Stimulated activated CD8-positive, alpha-beta memory T cell treated with anti-CD3 and anti-CD28 coated beads, Interleukin-7, amount 100 ng/mL, for 4 hours (primary cell): Measurements from ENCODE around the gene LEKR1.
"Not testable (repeated sequence)": the region's sequence is repeated elsewhere in the genome, so short reads cannot be mapped to it uniquely, and the experiment has no call there.

Experiments used
- DNase-seq, 2 donors: peaks; one replicate each; pipeline ENCODE4 v3.0.0-alpha.2; 2020; ENCODE audit warnings: low read depth in 2 of 2

The LEKR1 gene

GRCh38 chr3:156902916-156903315 lies 76.8 kb downstream of the LEKR1 start:
- DNase-seq = no peak

GRCh38 chr3:156906275-156906674 lies 80.1 kb downstream of the LEKR1 start:
- DNase-seq = no peak

- DNase-seq = no peak
These were observed 82.2 kb downstream of the LEKR1 start for GRCh38 chr3:156908398-156908797.

GRCh38 chr3:156910022-156910421 lies 83.9 kb downstream of the LEKR1 start:
- DNase-seq = no peak

- DNase-seq = not testable (repeated sequence)
These were observed 84.7 kb downstream of the LEKR1 start for GRCh38 chr3:156910831-156911230.

- DNase-seq = not testable (repeated sequence)
These were observed 88.1 kb downstream of the LEKR1 start for GRCh38 chr3:156914300-156914699.

- DNase-seq = no peak
These were observed 89.2 kb downstream of the LEKR1 start for GRCh38 chr3:156915372-156915771.

- DNase-seq = no peak
These were observed 92.6 kb downstream of the LEKR1 start for GRCh38 chr3:156918746-156919145.

GRCh38 chr3:156919818-156920217 lies 93.7 kb downstream of the LEKR1 start:
- no peak for DNase-seq

GRCh38 chr3:156920399-156920798 lies 94.2 kb downstream of the LEKR1 start:
- no peak for DNase-seq

- no peak for DNase-seq
These were observed 97.2 kb downstream of the LEKR1 start for GRCh38 chr3:156923349-156923748.

- no peak for DNase-seq
These were observed 112.6 kb downstream of the LEKR1 start for GRCh38 chr3:156938724-156939123.

GRCh38 chr3:156939315-156939714 lies 113.2 kb downstream of the LEKR1 start:
- DNase-seq = no peak

- DNase-seq = no peak
These were observed 115.2 kb downstream of the LEKR1 start for GRCh38 chr3:156941311-156941710.

- no peak for DNase-seq
These were observed 122.5 kb downstream of the LEKR1 start for GRCh38 chr3:156948402-156949210.

- no peak for DNase-seq
These were observed 125.9 kb downstream of the LEKR1 start for GRCh38 chr3:156952011-156952410.

- DNase-seq = no peak
These were observed 131.6 kb downstream of the LEKR1 start for GRCh38 chr3:156957715-156958114.

- DNase-seq = no peak
These were observed 136.9 kb downstream of the LEKR1 start for GRCh38 chr3:156963096-156963495.

- no peak for DNase-seq
These were observed 138.4 kb downstream of the LEKR1 start for GRCh38 chr3:156964577-156964976.

- DNase-seq = not testable (repeated sequence)
These were observed 140.2 kb downstream of the LEKR1 start for GRCh38 chr3:156966349-156966748.

- no peak for DNase-seq
These were observed 147.8 kb downstream of the LEKR1 start for GRCh38 chr3:156973954-156974353.

GRCh38 chr3:156974931-156975330 lies 148.8 kb downstream of the LEKR1 start:
- DNase-seq = no peak

- DNase-seq = no peak
These were observed 149.6 kb downstream of the LEKR1 start for GRCh38 chr3:156975721-156976120.

GRCh38 chr3:156976933-156977332 lies 150.8 kb downstream of the LEKR1 start:
- no peak for DNase-seq
